ENCODE results near the gene OR10J1. TPM values are rescaled to one million over a fixed set of nuclear protein-coding genes. Genes with fewer than 3 reads are reported as not detected.

Gene OR10J1
- total and polyA plus RNA-seq, 8 donors = 0.06 to 0.10 (median 0.07) TPM; not detected in 4

DNA sequence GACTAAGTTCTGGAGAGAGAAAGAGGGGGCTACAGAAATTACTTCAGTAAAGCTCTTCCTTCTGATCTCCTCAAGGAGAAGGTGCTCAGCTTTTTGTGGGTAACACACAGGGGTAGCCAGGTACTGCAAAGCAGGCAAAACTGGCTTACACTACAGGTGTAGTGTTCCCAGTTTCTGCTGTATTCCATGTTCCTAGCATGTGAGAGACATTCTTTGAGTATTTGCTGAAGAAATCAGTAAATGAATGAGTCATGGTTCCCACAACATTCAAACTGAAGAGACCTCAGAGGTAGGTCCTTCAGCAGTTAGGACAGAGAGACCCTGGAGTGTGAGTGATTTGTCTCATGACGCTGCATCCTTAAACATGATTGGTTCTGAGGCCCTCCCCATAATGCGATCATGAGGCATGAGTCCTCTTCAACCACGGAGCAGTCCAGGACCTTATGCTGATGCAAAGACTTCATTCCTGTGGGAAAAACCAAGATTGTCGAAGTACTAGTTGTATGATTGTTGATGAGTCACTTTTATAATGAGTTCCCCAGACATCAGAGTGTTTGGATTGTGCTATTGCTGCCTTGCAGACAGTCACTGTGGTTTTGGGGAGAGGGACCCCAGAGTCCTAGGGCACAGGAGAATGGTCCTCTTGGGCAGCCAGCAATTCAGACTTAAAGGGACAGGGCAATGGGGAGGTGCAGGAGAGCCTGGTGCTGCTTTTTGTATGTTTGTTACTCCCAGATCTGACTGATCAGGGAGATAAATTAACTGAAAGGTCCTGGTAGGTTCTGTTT lies 10.3 kb upstream of the OR10J1 start:
- DNase-seq (no peak), ATAC-seq (peak; percentile 84)
- intact Hi-C loops (cut with DNase I) = no loop called here
- Histone ChIP-seq H3K4me3 (no peak overlapping the region), H3K9me3 (no peaks in the 10 kb centered on the region), H3K36me3 (no peaks in the 10 kb centered on the region), H3K27ac (no peak overlapping the region), H3K4me1 (no peaks in the 10 kb centered on the region), H3K27me3 (no peaks in the 10 kb centered on the region)
- TF ChIP-seq, protein P1, sequence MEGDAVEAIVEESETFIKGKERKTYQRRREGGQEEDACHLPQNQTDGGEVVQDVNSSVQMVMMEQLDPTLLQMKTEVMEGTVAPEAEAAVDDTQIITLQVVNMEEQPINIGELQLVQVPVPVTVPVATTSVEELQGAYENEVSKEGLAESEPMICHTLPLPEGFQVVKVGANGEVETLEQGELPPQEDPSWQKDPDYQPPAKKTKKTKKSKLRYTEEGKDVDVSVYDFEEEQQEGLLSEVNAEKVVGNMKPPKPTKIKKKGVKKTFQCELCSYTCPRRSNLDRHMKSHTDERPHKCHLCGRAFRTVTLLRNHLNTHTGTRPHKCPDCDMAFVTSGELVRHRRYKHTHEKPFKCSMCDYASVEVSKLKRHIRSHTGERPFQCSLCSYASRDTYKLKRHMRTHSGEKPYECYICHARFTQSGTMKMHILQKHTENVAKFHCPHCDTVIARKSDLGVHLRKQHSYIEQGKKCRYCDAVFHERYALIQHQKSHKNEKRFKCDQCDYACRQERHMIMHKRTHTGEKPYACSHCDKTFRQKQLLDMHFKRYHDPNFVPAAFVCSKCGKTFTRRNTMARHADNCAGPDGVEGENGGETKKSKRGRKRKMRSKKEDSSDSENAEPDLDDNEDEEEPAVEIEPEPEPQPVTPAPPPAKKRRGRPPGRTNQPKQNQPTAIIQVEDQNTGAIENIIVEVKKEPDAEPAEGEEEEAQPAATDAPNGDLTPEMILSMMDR (IDR thresholded peaks at IDR 0.05) = no peak

- H3K9me3 ChIP-seq = no peaks in the 10 kb centered on the region
- intact Hi-C loops (cut with DNase I) = no loop called here
- H3K4me1 ChIP-seq = no peaks in the 10 kb centered on the region
- TF ChIP-seq, protein P1 (IDR thresholded peaks at IDR 0.05) = no peak
- no peaks in the 10 kb centered on the region for H3K36me3 ChIP-seq
- DNase-seq (no peak), ATAC-seq (no peak)
- H3K4me3 ChIP-seq = no peak overlapping the region
- H3K27me3 ChIP-seq = no peaks in the 10 kb centered on the region
- H3K27ac ChIP-seq = no peak overlapping the region
Measured at GRCh38 chr1:159430985-159431384, 8.5 kb upstream of the OR10J1 start.

DNA sequence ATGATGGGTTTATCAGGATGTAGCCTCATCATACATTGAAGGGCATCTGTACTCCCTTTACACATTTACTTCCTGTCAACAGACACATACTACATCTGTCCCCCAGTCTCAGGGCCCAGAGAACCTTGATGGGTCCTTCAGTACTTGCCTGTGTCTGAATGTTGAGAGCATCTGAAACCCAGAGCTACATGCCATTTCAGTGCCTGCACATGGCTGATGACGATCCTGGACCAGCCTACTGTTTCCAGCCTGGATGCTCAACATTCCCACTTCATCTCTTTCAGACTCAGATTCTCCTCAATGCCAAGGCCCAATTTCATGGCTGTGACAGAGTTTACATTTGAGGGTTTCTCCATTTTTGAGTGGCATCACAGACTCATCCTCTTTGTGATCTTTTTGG lies 7.6 kb upstream of the OR10J1 start, which contains the start of gene OR10J4:
Gene OR10J4, plus strand, starts transcription at position 301 of the 400 bp plus-strand sequence.
- H3K4me3 ChIP-seq = no peak within 1 kb of the TSS
- H3K4me1 ChIP-seq = no peaks in the 10 kb centered on the region
- ATAC-seq (no peak), DNase-seq (no peak)
- intact Hi-C loops (cut with DNase I) = no loop called here
- no peaks in the 10 kb centered on the region for H3K36me3 ChIP-seq
- no peak within 1 kb of the TSS for H3K27ac ChIP-seq
- TF ChIP-seq, protein P1 (IDR thresholded peaks at IDR 0.05) = no peak
- no peaks in the 10 kb centered on the region for H3K9me3 ChIP-seq
- H3K27me3 ChIP-seq = no peaks in the 10 kb centered on the region

DNA sequence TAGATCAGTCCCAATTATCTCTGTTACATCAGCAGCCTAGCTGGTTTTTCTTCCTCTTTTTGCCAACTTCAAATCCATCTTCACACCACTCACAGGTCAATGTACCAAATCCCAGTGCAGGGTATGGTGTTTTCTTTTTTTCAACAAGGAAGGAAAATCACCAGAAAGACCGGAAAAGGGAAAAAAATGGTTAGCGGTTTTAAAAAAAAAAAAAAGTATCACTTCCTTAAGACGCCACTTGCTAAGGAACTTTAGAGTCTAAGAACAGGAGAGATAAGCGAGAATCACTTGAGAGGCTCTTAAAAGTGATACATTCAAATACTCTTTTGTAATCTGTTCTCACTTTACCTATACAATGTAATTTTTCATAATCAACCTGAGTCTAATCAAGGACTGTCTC lies 3.1 kb upstream of the OR10J1 start:
- no peak overlapping the region for H3K27ac ChIP-seq
- no peak for ATAC-seq
- H3K36me3 ChIP-seq = no peaks in the 10 kb centered on the region
- no peak for DNase-seq
- intact Hi-C loops (cut with DNase I) = no loop called here
- TF ChIP-seq, protein P1 (IDR thresholded peaks at IDR 0.05) = no peak
- no peak overlapping the region for H3K4me3 ChIP-seq
- no peaks in the 10 kb centered on the region for H3K9me3 ChIP-seq
- H3K27me3 ChIP-seq = no peaks in the 10 kb centered on the region
- no peaks in the 10 kb centered on the region for H3K4me1 ChIP-seq

DNA sequence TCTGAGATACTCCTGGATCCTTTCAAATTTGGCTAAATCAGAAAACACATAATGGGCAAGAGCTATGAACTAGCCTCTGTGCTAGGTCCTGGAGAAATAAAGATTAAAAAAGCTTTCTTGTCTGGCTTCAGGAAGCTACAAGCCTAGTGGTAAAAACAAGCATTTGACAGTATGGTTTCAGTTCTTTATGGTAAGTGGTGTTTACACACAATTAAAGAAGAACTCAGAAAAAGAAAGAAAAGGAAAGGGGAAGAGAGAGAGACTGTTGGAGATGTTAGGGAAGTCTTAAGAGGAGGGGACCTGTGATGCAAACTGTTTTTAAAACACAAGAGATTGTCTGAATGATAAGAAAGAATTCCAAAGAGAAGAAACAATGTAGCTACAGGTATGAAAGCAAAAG lies 1.8 kb downstream of the OR10J1 start:
- intact Hi-C loops (cut with DNase I) = no loop called here
- H3K4me3 ChIP-seq = no peak overlapping the region
- ATAC-seq (no peak), DNase-seq (no peak)
- no peaks in the 10 kb centered on the region for H3K27me3 ChIP-seq
- H3K36me3 ChIP-seq = no peaks in the 10 kb centered on the region
- TF ChIP-seq, protein P1 (IDR thresholded peaks at IDR 0.05) = no peak
- H3K27ac ChIP-seq = no peak overlapping the region
- no peaks in the 10 kb centered on the region for H3K4me1 ChIP-seq
- no peaks in the 10 kb centered on the region for H3K9me3 ChIP-seq

Measured in left lung (tissue), 10 donors.